Head of caudate nucleus (tissue), 42 donors: Measurements from ENCODE around the gene CCL5.

Source experiments
- DNase-seq, 42 donors: peaks; one replicate each; pipeline versions ENCODE4 v3.0.0 to v3.0.0-alpha.2; 2020 to 2021; ENCODE audit warnings: mixed read lengths in 7 of 42
- intact Hi-C: fragments of 100-400 bp; cut with DNase I; formaldehyde crosslinking; loops from one replicate; pipeline ENCODE4 v1.15.0; 2022

The CCL5 gene

DNA sequence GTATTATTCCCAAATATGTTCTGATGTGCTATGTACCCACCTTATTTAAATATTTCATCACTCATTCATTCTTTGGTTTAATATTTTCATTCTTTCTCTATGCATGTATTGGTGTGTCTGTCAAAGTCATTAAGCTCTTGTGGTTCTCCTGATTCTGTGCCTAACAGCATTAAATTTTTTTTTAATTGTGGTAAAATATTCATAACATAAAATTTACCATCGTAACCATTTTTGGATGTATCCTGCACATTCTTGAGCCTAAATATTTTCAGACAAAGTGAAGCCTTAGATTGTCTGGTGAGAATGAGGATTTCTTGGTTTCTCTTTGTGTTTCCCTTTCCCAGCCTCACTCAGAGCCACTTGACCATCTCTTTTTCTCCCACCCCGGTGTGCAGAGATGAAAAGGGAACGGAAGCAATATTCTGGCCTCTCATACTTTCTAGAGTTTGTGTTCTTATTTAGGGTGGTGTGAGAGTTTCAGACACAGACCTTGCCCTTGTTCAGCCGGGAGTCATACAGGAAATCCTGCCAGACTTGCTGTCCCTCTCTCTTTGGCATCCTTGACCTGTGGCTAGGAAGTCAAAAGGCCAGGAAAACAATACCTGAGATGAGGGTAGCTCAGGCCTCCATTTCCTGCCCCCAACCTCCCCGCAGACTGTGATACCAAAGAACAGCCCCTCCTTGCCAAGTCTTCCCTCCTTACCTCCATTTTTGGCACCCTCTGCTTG lies 4.9 kb downstream of the CCL5 start:
- intact Hi-C loops = no loop called here
- DNase-seq = no peak

DNA sequence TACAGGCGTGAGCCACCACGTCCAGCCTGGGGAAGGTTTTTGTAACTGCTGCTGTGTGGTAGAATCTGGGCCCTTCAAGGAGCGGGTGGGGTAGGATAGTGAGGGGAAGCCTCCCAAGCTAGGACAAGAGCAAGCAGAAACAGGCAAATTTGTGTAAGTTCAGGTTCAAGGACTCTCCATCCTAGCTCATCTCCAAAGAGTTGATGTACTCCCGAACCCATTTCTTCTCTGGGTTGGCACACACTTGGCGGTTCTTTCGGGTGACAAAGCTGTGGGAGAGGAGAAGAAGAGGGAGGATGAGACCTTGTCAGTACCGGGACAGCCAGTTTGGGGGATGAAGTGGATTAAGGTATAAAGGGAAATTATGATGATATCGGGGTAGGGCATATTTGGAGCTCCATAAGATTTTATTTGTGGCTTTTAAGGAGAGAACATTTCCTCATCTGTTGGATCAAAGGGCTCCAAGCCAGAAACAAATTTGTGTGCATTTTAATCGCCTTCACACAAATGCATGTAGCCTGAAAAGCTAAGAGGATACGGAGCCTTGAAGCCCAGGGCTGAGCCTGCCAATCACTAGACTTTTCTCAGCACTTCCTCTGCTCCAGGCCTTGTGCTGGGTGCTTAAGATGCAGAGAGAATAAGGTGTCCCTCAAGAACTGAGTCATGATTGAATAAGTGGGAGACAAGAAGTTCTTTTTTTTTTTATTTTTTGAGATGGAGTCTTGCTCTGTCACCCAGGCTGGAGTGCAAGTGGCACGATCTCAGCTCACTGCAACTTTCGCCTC lies 7.8 kb downstream of the CCL5 start:
- intact Hi-C loops = no loop called here
- DNase-seq = peak in 33 of 42 donors; percentile 7 to 74 (median 34)

DNA sequence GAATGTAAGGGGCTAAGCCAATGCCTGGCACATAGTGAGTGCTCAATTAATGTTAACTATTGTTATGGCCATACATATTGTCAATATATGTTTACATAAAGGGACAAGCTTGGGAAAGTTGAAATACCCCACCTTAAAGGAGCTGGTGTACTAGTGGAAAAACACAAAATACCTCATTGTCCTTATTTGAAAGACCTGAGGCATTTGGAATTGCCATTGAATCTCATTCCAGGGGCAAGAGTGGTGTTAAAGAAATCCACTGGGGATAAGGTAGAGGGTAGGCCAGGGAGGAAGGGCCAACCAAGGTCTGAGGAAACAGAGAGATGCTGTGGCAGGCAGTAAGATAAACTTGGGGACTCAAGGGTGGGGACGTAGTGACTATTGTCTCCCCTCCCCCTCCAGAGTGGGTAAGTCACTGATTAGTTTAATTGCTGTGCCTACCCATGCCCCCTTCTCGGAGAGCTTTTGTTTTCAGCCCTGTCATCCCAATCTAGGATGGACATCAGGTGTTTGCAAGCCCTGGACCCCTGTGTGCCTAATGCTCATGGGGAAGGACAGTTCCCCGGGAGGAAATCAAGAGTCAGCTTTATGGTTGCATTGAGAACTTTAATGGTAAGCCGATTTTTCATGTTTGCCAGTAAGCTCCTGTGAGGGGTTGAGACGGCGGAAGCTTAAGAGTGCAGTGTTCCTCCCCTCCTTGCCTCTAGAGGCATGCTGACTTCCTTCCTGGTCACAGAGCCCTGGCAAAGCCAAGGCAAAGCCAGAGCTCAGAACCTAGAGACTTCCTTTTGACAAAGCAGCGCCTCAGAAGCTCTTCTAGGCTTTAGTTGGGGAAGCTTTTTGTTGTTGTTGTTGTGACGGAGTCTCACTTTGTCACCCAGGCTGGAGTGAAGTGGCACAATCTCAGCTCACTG lies 9.0 kb downstream of the CCL5 start:
- peak in 1 of 42 donors; percentile 23 for DNase-seq
- intact Hi-C loops = no loop called here

DNA sequence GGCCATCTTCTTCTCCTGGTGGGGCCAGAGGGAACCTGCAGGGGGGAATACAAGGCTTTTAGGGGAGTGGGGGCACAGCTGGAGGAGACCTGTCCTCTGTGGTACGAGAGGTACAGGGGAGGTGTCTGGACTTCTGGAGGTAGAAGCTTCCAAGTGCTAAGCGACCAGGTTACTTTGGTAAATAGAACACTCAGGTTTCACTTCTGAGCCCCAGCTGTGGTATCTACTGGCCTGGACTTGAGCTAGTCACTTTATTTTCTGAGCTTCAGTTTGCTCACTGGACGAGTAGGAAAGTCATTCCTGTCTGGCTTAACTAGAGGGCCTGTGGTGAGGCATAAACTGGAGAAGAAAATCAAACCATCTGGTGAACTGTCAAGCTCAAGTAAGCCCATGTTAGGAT lies 11.4 kb downstream of the CCL5 start, which contains the start of gene HEATR9:
TSS of gene HEATR9 (minus strand) at position 155 of the 400 bp plus-strand sequence. CDS start at position 6, 149 bp downstream.
- intact Hi-C loops = no loop called here
- DNase-seq = no peak

DNA sequence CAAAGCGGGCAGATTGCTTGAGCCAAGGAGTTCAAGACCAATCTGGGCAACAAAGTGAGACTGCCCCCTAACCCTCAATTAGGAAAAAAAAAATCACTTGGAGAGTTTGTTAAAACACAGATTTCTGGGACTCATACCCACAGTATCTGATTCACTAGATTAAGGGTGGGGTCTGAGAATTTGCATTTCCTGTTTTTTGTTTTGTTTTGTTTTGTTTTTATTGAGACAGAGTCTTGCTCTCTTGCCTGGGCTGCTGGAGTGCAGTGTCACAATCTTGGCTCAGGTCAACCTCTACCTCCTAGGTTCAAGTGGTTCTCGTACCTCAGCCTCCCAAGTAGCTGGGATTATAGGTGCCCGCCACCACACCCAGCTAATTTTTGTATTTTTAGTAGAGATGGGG lies 12.6 kb downstream of the CCL5 start:
- intact Hi-C loops = no loop called here
- DNase-seq = no peak

DNA sequence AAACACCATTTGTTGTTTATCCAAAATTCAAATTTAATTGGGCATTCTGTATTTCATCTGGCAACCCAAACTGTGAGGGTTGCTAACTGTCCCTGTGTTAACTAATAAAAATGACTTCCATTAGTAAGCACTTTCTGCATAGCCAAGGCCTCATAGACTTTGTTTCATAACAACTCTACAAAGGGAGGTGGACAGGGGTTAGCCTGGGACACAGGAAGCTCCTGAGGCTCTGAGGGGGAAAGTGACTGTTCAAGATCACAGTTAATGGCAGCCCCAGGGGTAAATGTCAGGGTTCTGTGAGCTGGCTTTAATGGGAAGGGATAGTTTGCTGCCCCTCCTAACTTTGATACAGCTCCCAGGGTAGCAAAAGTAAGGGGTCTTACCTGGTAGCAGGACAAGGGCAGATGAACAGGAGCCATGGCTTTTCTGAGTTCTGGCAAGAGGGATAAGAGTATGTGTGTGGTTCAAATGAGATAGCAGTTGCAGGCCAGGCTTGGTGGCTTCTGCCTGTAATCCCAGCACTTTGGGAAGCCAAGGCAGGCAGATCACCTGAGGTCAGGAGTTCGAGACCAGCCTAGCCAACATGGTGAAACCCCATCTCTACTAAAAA lies 13.7 kb downstream of the CCL5 start:
- DNase-seq = no peak
- intact Hi-C loops = no loop called here

DNA sequence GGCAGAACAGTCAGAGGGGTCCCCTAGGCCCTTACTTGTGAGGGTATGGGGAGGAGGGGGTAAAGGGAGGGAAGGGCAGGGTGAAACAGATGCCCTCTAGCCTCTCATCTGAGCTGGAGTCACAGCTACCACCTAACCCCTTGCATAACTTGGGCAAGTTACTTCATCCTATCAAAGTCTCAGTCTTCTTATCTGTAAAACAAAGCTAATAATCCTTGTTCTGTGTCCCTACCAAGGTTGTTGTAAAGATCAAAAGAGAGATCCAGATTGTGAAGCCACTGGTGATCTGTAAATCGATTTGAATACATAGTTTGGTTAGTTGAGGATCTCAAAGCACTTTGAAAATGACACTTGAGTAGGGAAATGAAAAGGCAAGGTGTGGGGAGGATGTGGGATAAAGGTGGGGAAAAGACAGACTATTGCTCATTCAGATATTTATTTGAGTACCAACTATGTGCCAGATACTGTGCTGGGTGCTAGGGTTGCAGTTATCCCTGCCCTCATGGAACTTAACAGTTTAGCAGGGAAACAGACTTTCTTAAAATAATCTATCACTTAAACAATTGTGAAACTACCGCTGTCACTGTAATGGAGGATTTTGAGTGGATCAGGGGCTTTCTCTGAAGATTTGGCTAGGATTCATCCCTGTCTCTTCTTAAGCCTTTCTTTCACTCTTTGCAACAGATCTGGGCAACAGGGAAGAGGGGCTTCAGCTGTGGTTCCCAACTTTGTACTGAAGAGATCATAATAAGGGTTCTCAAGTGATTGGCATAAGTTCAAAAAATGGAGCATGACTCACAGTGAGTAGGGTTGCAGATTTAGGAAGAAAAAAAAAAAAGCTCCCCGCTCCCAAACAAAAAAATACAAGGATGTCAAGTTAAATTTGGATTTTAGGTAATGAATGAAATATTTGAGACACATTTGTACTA lies 14.5 kb downstream of the CCL5 start:
- no peak for DNase-seq
- intact Hi-C loops = no loop called here

DNA sequence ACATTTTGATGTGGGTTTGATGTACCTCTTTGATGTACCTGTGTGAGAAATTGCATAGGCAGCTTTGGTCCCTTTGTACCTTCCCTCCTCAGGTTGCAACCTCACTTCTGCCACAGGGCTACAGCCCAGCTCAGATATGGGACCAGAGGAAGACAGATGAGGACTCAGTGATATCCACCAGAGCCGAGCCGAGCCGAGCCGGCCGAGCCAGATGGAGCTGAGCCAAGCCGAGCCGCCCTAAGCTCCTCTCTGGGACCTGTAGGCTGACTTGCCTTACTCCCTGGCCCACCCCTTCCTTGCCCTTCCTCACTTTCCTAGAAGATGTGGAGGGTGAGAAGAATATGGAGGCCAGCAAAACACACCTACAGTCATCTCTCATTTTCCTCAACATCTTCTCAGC lies 15.3 kb downstream of the CCL5 start:
- intact Hi-C loops = no loop called here
- no peak for DNase-seq

DNA sequence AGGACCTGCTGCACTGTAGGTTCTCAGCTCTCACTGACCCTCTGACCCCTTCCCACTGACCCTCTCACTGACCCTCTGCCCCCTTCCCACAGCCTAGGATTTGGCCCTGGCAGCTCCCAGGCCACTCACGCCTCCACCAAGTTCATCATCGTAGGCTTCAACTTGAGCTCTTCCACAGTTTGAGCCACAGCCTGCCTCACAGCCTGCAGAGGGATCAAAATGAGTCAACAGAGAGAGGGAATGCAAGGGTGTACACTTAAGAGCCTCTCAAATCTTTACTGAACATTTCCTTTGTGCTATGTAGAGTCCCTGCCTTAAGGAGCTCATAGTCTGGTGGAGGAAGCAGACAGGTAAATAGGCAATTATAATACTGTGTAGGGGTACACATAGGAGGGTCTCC lies 23.6 kb downstream of the CCL5 start:
- intact Hi-C loops = no loop called here
- no peak for DNase-seq

DNA sequence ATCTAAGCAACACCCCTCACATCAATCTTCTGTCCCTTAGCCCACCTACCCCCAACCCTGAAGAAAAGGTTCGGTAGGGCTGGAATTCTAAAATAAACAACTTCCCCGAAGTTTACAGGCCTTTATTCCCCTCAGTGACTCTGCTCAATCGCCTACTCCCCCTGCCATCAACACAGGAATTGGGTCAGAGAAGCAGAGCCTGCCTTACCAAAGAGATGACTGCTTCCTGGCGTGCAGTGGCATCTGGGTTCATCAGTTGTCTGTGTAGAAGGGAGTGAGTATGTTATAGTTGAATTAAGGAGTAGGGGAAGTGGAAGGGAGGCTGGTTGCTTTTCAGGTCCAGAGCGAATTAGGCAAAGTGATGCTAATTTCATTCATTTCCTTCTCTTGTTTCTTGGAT lies 24.2 kb downstream of the CCL5 start:
- intact Hi-C loops = no loop called here
- DNase-seq = peak in 5 of 42 donors; percentile 14 to 37 (median 22)

DNA sequence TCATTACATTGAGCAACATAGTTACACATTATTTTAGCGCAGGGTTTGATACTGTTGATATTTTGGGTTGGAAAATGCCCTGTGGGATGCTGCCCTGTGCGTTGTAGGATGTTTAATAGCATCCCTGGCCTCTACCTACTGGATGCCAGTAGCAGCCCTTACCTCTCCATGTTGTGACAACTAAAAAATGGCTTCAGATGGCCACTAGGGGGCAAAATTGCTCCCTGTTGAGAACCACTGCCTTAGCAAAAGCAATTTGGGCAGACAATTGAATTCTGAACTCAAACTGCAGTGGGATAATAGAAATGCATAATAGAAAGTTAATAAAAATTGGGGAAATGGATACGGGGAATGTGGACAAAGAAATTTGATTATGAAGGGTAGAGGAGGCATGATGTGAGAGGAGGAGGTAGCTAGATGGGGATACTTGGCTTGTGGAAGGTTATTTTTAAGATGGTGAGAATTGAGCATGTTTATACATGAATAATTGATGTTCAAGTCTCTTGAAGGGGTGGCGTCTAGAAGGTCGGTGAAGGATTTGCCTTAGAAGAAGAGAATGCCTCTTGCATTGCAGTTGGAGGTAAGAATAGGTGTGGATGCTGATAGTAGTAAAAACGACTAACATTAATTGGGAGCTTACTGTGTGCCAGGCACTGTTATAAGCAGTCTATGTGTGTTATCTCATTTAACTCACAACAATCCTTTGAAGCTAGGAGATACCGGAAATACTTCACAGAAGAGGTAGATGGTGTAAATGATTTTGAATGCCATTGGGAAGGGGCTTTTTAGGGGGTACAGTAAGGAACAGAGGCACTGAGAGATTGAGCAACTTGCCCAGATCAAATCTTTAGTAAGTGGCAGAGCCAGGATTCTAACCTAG lies 30.5 kb downstream of the CCL5 start:
- intact Hi-C loops = no loop called here
- DNase-seq = peak in 35 of 42 donors; percentile 24 to 84 (median 61)

DNA sequence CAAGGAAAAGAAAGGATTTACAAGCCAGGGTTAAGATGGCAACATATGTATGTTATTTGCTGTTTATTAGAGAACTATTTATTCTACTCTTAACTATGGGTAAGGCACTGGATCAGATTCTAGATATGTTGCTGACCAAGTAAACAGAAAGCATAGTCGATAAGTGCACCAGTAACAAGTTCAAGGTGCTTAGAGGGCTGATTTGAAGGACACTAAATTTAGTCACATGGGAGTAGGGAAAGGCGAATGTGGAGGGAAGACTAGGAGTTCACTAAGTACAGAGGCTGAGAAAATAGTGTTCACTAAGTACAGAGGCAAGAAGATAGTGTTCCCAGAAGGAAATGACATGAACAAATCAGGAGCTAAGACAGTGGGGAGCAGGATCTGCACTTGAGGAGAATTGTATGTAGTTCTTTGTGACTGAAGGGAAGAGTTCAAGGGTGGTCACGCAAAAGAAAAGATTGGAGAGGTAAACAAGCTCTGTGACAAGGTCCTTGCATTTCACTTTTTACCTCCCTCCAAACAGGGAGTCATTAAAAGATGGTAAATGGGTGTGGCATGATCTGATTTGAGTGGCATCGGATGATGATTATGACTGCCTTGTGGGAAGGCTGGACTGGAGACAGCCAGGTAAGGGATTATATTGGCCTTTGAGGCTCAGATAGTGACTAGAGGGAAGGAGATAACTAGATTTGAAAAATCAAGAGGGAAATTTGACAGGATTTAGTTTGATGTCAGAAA lies 32.4 kb downstream of the CCL5 start:
- intact Hi-C loops = no loop called here
- DNase-seq = no peak

DNA sequence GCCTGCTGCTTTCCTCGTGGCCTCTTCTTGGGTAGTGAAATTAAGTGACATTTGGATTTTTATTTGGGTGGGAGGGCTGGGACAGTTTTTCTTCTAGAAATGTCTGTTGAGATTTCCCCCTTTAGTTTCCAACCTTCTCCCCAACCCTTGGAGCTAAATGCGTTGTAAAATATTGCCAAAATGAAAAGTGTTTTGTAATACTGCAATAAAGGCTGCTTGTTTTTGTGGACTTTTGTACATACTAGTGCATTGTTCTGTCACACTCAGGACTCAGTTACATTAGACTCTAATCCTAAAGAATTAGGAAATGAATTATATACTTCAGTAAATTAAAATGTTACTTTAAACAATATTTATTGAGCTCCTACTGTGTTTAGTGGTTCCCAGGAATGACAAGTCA lies 33.2 kb downstream of the CCL5 start:
- no peak for DNase-seq
- intact Hi-C loops = no loop called here

DNA sequence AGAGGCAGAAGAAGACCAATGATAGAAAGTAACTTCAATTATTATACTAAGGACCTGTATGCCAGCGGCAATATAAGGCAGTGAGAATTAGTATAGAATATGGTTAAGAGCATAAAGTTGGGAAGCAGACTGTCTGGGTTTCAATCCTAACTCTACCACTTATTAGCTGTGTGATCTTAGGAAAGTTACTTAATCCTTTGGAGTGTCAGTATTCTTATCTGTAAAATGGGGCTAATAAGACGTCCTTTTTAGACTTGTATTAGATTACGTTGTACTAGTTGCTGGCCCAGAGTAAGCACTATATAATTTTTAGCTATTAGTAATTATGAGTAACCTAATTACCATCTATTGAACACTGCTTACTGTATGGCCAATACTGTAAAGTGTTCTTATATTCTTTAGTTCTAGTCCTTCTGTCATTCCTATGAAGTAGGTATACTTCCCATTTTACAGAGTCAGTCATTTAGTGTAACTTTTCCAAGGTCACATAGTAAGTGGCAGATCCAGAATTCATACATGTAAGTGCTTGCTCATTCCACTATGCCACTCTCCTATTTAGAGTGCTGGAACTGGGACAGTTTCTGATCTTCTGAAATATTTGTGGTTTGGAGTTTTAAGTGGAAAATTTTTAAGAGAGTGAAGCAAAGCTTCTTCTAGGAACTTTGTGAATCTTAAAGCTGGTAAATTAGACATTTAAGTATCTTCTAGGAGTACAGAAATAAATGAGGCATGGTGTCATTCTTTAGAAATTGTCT lies 33.9 kb downstream of the CCL5 start:
- intact Hi-C loops = no loop called here
- no peak for DNase-seq

DNA sequence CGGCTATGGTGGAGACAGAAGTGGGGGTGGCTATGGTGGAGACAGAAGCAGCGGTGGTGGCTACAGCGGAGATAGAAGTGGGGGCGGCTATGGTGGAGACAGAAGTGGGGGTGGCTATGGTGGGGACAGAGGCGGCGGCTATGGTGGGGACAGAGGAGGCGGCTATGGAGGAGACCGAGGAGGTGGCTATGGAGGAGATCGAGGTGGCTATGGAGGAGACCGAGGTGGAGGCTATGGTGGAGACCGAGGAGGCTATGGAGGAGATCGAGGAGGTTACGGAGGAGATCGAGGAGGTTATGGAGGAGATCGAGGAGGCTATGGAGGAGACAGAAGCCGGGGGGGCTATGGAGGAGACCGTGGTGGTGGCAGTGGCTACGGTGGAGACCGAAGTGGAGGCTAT lies 35.6 kb downstream of the CCL5 start:
- no peak for DNase-seq
- intact Hi-C loops = no loop called here

DNA sequence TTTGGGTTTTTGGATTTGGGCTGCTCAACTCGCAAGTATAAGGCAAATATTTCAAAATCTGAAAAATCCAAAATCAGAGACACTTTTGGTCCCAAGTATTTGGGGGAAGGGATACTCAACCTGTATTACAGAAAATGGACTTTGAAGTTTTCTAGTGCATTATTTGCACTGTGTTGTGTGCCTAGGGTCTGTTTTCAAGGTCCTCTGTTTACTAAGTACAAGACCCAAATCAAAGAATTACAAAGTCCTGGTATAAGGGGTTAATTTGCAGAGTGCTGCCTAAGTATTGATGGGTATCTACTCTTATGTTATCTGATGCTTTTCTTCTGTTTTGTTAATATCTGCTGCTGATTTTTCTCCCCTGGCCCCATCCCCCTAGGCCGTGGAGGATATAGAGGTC lies 36.5 kb downstream of the CCL5 start:
- DNase-seq = no peak
- intact Hi-C loops = no loop called here
